Measurements from ENCODE around the gene SLC22A7.

SLC22A7 gene

GRCh38 chr6:43267619-43268354, 30.3 kb upstream of the SLC22A7 start:
- no peak for DNase-seq

- DNase-seq = no peak
Observed at GRCh38 chr6:43268355-43268700, 29.7 kb upstream of the SLC22A7 start.

- no peak for DNase-seq
Observed at GRCh38 chr6:43268782-43269272, 29.2 kb upstream of the SLC22A7 start.

- DNase-seq = no peak
Observed at GRCh38 chr6:43269273-43270007, 28.6 kb upstream of the SLC22A7 start.

GRCh38 chr6:43271103-43271815, 26.8 kb upstream of the SLC22A7 start:
- DNase-seq = no peak

GRCh38 chr6:43271944-43272343, 26.1 kb upstream of the SLC22A7 start:
- no peak for DNase-seq

- DNase-seq = no peak
Observed at GRCh38 chr6:43273707-43274106, 24.4 kb upstream of the SLC22A7 start.

GRCh38 chr6:43274127-43274915, 23.7 kb upstream of the SLC22A7 start:
- no peak for DNase-seq

GRCh38 chr6:43274916-43275597, 23.0 kb upstream of the SLC22A7 start:
- DNase-seq = no peak

- DNase-seq = no peak
Observed at GRCh38 chr6:43275801-43276576, 22.1 kb upstream of the SLC22A7 start.

GRCh38 chr6:43276577-43277305, 21.3 kb upstream of the SLC22A7 start:
- no peak for DNase-seq

- DNase-seq = no peak
Observed at GRCh38 chr6:43277306-43277642, 20.8 kb upstream of the SLC22A7 start.

- no peak for DNase-seq
Observed at GRCh38 chr6:43277643-43278523, 20.2 kb upstream of the SLC22A7 start.

- no peak for DNase-seq
Observed at GRCh38 chr6:43278524-43279078, 19.5 kb upstream of the SLC22A7 start.

GRCh38 chr6:43280234-43280633, 17.8 kb upstream of the SLC22A7 start:
- no peak for DNase-seq

- DNase-seq = no peak
Observed at GRCh38 chr6:43282060-43282459, 16.0 kb upstream of the SLC22A7 start.

GRCh38 chr6:43282636-43283513, 15.2 kb upstream of the SLC22A7 start:
- DNase-seq = no peak

- no peak for DNase-seq
Observed at GRCh38 chr6:43283514-43283901, 14.6 kb upstream of the SLC22A7 start.

GRCh38 chr6:43283905-43284304, 14.2 kb upstream of the SLC22A7 start:
- DNase-seq = no peak

All from NCI-H446 treated with DMSO at 0.1 percent for 48 hours (cell line).